Activated T-helper 1 cell treated with anti-CD3 and anti-CD28 coated beads, Interleukin-12 subunit alpha, Interleukin-12 subunit beta, Interleukin-2, Interleukin-4 antibody, amounts not matched to agents 30 ng/mL and 10 ng/mL and 1 ng/mL, durations not matched to agents 14 hours and 24 hours and 36 hours (primary cell): ENCODE data around the gene PRTN3. TPM values are rescaled to one million over a fixed set of nuclear protein-coding genes. Genes with fewer than 3 reads are reported as not detected.
"Not testable (repeated sequence)": the region's sequence is repeated elsewhere in the genome, so short reads cannot be mapped to it uniquely, and the experiment has no call there.

ENCODE experiments used
- DNase-seq: peaks from one replicate; pipeline ENCODE4 v3.0.0; 2021; ENCODE audit warnings: low spot score
- H3K27ac Mint-ChIP-seq: one replicate; pipeline ENCODE4 v1.8.0; 2021; ENCODE audit warnings: mild to moderate bottlenecking, mixed read lengths
- H3K27me3 Mint-ChIP-seq: one replicate; pipeline ENCODE4 v1.8.0; 2022; ENCODE audit warnings: mild to moderate bottlenecking, moderate library complexity, mixed read lengths; ENCODE audit not compliant: insufficient read depth
- H3K36me3 Mint-ChIP-seq: one replicate; pipeline ENCODE4 v1.8.0; 2021; ENCODE audit warnings: low read depth, mixed read lengths
- H3K4me1 Mint-ChIP-seq: one replicate; pipeline ENCODE4 v1.8.0; 2021; ENCODE audit warnings: low read depth, mixed read lengths
- H3K4me3 Mint-ChIP-seq: one replicate; pipeline ENCODE4 v1.8.0; 2021; ENCODE audit warnings: mild to moderate bottlenecking, moderate library complexity, mixed read lengths
- H3K9me3 Mint-ChIP-seq: one replicate; pipeline ENCODE4 v1.8.0; 2021; ENCODE audit warnings: mixed read lengths
- intact Hi-C: fragments of 100-400 bp; cut with micrococcal nuclease; formaldehyde crosslinking; loops from one replicate; pipeline ENCODE4 v1.15.1; 2024
- total RNA-seq: library from RNA; stranded (reverse); gene quantifications from 2 replicates; pipeline ENCODE4 v1.2.3, GENCODE V29; 2022

The PRTN3 gene
- total RNA-seq, 1 donor from 2014 or later, result not detected

DNA sequence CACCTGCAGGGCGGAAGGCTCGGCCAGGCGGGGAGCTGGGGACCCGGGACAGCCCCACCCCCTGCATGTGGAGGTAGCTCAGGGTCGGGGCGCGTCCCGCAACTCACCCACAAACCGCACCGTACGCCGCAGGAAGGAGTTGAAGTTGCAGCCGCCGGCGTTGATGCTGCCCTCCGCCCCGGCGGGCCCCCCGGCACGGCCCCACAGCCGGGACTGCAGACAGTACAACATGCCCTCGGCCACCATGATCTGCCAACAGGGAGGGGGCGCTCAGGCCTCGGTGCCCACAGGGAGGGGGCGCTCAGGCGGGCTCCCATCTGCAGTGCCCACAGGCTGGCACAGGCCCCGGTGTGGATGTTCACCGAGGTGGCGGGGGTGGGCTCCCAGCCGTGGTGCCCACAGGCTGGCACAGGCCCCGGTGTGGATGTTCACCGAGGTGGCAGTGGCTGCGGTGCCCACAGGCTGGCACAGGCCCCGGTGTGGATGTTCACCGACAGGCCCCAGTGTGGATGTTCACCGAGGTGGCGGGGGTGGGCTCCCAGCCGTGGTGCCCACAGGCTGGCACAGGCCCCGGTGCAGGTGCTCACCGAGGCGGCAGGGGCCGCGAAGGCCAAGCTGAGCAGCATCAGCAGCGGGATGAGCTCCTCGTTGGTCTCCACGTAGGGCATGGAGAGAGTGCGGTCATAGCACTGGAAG, 25.6 kb upstream of the PRTN3 start:
- Mint-ChIP-seq H3K4me3 (no peak overlapping the region), H3K27me3 (no peaks in the 10 kb centered on the region), H3K4me1 (no peaks in the 10 kb centered on the region), H3K9me3 (peaks cover 4% of the 10 kb centered on the region), H3K27ac (no peak overlapping the region), H3K36me3 (peaks cover 23% of the 10 kb centered on the region)
- no peak for DNase-seq
- intact Hi-C loops, result no loop called here

GRCh38 chr19:815775-816499, 24.9 kb upstream of the PRTN3 start:
- Mint-ChIP-seq H3K27me3 (peaks cover 5% of the 10 kb centered on the region), H3K36me3 (peaks cover 20% of the 10 kb centered on the region), H3K27ac (no peak overlapping the region), H3K9me3 (peaks cover 4% of the 10 kb centered on the region), H3K4me3 (no peak overlapping the region), H3K4me1 (no peaks in the 10 kb centered on the region)
- intact Hi-C loops, result no loop called here
- no peak for DNase-seq

GRCh38 chr19:816500-816857, 24.3 kb upstream of the PRTN3 start:
- H3K27ac Mint-ChIP-seq, result no peak overlapping the region
- no peaks in the 10 kb centered on the region for H3K4me1 Mint-ChIP-seq

DNA sequence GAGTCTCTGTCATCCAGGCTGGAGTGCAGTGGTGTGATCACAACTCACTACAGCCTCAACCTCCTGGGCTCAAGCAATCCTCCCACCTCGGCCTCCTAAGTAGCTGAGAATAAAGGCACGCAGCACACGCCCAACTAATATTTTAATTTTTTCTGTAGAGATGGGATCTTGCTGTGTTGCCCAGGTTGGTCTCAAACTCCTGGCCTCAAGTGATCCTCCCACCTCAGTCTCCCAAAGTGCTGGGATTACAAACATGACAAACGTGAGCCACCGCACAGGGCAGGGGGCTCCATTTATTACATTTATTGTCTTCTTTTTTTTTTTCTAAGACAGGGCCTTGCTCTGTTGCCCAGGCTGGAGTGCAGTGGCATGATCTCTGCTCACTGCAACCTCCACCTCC, 20.6 kb upstream of the PRTN3 start:
- H3K27ac Mint-ChIP-seq, H3K4me1 Mint-ChIP-seq, DNase-seq, H3K9me3 Mint-ChIP-seq, intact Hi-C loops, H3K4me3 Mint-ChIP-seq: not testable (repeated sequence)
- Mint-ChIP-seq H3K27me3 (peaks cover 23% of the 10 kb centered on the region), H3K36me3 (peaks cover 13% of the 10 kb centered on the region)

More at GRCh38 chr19:816500-816857, 24.3 kb upstream of the PRTN3 start:
- Mint-ChIP-seq H3K36me3 (peaks cover 20% of the 10 kb centered on the region), H3K27me3 (peaks cover 5% of the 10 kb centered on the region), H3K9me3 (peaks cover 4% of the 10 kb centered on the region), H3K4me3 (no peak overlapping the region)
- no peak for DNase-seq
- intact Hi-C loops, result no loop called here

- no peak for DNase-seq
- Mint-ChIP-seq H3K9me3 (peaks cover 4% of the 10 kb centered on the region), H3K36me3 (peaks cover 6% of the 10 kb centered on the region), H3K27ac (no peak overlapping the region), H3K4me1 (no peaks in the 10 kb centered on the region), H3K27me3 (peaks cover 25% of the 10 kb centered on the region), H3K4me3 (no peak overlapping the region)
- intact Hi-C loops, result no loop called here
These were observed 19.5 kb upstream of the PRTN3 start for GRCh38 chr19:821231-821824.

DNA sequence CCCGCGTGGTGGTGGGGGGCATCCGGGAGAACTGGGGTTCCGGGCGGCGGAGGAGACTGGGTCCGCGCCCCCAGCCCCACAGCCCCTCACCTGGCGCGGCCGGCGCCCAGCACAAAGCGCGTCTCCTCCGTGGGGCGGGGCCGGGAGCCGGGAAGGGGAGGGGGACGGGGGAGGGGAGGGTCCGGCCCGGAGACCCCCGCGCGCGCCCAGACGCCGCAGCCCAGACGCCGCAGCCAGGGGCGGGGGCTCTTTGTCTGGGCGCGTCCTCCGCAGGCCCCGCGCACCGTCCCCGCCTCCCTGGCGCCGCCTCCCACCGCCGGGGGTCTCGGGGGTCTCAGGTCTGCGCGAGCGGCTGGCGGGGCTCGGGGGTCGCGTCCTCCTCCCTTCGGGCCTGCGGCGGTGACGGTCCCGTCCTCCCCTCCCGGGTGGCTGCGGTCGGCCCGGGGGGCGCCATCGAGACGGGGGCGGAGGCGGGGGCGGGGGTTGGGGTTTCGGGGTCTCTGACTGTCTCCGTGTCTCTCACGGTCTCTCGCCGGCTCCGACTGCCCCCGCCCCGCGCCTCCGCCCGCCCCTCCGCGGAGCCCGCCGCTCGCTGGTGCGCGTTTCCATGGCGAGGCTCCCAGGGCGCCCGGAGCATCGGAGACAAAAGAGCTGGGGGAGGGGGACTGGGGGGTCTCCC, 18.8 kb upstream of the PRTN3 start, which contains the start of gene PLPPR3:
PLPPR3 (minus strand) TSS at position 131 of the 679 bp plus-strand sequence. CDS start 396 bp downstream, outside the sequence.
- Mint-ChIP-seq H3K36me3 (peaks cover under 1% of the 10 kb centered on the region), H3K4me3 (no peak within 1 kb of the TSS), H3K27me3 (peaks cover 25% of the 10 kb centered on the region), H3K4me1 (no peaks in the 10 kb centered on the region), H3K9me3 (no peaks in the 10 kb centered on the region), H3K27ac (no peak within 1 kb of the TSS)
- intact Hi-C loops, result no loop called here
- DNase-seq, result no peak

GRCh38 chr19:823565-824121, 17.2 kb upstream of the PRTN3 start:
- intact Hi-C loops, result no loop called here
- H3K4me1 Mint-ChIP-seq, result no peaks in the 10 kb centered on the region
- no peak for DNase-seq
- H3K27me3 Mint-ChIP-seq, result peaks cover 25% of the 10 kb centered on the region
- H3K4me3 Mint-ChIP-seq, result no peak overlapping the region
- no peaks in the 10 kb centered on the region for H3K36me3 Mint-ChIP-seq
- no peak overlapping the region for H3K27ac Mint-ChIP-seq
- H3K9me3 Mint-ChIP-seq, result no peaks in the 10 kb centered on the region

DNA sequence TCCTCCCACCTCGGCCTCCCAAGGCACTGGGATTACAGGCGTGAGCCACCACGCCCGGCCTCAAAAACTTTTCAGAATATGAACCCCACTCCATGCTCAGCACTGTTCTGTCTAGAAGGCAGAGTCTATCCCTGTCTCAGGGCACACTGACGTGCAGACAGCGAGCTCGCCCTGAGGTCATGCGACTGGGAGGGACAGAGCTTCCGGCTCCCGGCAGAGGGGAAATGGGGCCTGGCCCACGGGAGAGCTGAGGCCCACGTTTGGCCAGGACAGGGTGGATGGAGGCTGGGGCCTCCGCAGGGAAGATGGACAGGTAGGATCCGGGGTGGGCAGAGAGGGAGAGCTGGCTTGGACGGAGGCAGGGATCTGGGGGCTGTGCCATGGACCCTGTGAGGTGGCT, 15.9 kb upstream of the PRTN3 start:
- intact Hi-C loops, result no loop called here

DNA sequence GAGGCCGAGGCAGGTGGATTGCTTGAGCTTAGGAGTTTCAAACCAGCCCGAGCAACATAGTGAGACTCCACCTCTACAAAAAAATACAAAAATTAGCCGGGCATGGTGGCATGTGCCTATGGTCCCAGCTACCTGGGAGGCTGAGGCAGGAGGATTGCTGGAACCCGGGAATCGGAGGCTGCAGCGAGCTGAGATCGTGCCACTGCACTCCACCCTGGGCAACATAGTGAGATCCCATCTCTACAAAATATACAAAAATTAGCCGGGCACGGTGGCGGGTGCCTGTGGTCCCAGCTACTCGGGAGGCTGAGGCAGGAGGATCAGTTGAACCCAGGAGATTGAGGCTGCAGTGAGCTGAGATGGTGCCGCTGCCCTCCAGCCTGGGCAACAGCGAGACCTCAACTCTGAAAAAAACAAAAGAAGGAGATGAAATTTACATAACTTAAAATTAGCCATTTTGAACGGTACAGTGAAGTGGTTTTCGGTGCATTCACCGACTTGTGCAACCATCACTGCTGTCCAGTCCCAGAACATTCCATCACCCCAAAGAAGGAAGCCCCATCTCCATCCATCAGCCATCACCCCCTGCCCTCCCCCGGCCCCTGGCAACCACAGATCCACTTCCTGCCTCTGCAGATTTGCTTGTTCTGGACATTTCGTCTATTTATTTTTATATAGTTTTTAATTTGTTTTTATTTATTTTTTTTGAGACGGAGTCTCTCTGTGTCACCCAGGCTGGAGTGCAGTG, 14.7 kb upstream of the PRTN3 start:
- no peak for DNase-seq
- no peaks in the 10 kb centered on the region for H3K36me3 Mint-ChIP-seq
- H3K4me3 Mint-ChIP-seq, result no peak overlapping the region
- no peak overlapping the region for H3K27ac Mint-ChIP-seq
- H3K9me3 Mint-ChIP-seq, result no peaks in the 10 kb centered on the region
- H3K4me1 Mint-ChIP-seq, result no peaks in the 10 kb centered on the region
- peaks cover 23% of the 10 kb centered on the region for H3K27me3 Mint-ChIP-seq
- intact Hi-C loops, result no loop called here

More for the DNA sequence above, 15.9 kb upstream of the PRTN3 start:
- no peak overlapping the region for H3K27ac Mint-ChIP-seq
- no peak overlapping the region for H3K4me3 Mint-ChIP-seq
- H3K27me3 Mint-ChIP-seq, result peaks cover 27% of the 10 kb centered on the region
- no peaks in the 10 kb centered on the region for H3K4me1 Mint-ChIP-seq
- H3K36me3 Mint-ChIP-seq, result no peaks in the 10 kb centered on the region
- no peaks in the 10 kb centered on the region for H3K9me3 Mint-ChIP-seq
- no peak for DNase-seq

DNA sequence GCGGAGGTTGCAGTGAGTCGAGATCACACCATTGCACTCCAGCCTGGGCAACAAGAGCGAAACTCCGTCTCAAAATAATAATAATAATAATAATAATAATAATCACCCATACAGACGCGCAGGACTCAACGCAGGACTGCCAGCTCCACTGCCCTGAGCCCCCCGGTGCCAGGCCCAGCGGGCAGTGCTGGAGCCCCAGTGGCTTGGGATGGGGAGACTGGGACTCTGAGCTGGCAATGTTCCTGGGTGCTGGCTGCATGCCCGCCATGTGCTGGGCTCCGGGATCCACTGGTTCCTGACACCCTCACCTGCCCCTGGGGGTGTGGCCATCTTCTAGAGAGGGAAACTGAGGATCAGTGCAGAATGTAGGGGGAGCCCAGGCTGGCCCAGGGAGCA, 13.5 kb upstream of the PRTN3 start:
- no peak overlapping the region for H3K27ac Mint-ChIP-seq
- no peak for DNase-seq
- no peaks in the 10 kb centered on the region for H3K4me1 Mint-ChIP-seq
- no peaks in the 10 kb centered on the region for H3K9me3 Mint-ChIP-seq
- no peaks in the 10 kb centered on the region for H3K36me3 Mint-ChIP-seq
- intact Hi-C loops, result no loop called here
- no peak overlapping the region for H3K4me3 Mint-ChIP-seq
- H3K27me3 Mint-ChIP-seq, result peaks cover 23% of the 10 kb centered on the region

DNA sequence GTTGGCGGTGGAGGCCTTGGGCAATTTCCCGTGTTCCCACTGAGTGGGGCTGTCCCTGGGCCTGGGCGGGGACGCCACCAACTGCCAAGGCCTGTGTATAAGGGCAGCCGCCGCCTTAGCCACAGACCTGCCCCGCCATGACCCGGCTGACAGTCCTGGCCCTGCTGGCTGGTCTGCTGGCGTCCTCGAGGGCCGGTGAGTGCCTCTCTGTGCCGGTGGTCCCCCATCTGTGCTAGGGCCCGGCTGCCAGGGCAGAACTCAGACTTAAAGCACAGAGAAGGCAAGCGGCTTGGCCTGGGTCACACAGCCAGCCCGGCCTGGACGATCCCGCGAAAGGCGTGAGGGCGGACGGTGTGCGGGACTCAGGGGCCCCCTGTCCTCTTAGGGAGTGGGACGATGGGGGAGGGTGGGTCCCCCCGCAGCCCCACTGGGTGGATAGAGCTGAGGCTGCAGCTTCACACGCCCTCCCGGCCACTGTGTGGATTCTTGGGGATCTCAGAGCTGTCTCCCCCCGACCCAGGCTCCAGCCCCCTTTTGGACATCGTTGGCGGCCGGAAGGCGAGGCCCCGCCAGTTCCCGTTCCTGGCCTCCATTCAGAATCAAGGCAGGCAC, 13.0 kb upstream of the PRTN3 start, which contains the start of gene AZU1:
AZU1 (plus strand) TSS at position 128 of the 612 bp plus-strand sequence; CDS start at position 138, 10 bp downstream.
- Mint-ChIP-seq H3K4me3 (no peak within 1 kb of the TSS), H3K9me3 (no peaks in the 10 kb centered on the region), H3K4me1 (no peaks in the 10 kb centered on the region), H3K27me3 (peaks cover 20% of the 10 kb centered on the region), H3K27ac (no peak within 1 kb of the TSS), H3K36me3 (no peaks in the 10 kb centered on the region)
- DNase-seq, result no peak
- intact Hi-C loops, result no loop called here
